GM15510 (cell line): ENCODE results near the gene SLC30A7.

Source experiments
- POLR2A ChIP-seq: IDR thresholded peaks from 3 replicates; pipeline ENCODE4 v1.6.1; 2011; ENCODE audit warnings: borderline replicate concordance; ENCODE audit not compliant: insufficient read length; ENCODE audit errors: extremely low read depth

The SLC30A7 gene

DNA sequence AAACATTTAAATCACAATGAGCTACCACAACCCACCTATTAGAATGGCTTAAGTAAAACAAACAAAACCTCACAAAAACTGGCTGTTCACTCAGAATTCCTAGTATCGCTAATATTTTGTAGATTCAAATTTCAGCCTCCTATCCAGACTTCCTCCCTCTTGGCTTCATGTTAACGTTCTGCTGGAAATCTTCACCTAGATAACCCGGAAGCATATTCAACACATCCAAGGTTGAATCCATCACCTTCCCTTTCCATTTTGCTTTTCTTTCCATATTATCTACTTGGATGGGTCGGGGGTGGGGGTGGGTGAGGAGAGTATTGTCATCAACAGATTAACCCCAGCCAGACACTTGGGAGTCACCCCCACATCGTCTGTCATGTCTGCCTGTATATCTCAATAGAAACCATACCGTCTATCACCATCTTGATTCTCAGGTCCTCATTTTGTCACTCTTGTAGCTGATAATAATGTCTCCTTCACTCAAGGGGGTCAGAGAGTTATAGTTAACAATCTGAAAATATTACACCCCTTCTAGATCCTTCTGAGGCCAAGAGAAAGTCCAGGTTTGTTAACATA is 131.4 kb downstream of the SLC30A7 start:
- TF ChIP-seq POLR2A, result no peak

DNA sequence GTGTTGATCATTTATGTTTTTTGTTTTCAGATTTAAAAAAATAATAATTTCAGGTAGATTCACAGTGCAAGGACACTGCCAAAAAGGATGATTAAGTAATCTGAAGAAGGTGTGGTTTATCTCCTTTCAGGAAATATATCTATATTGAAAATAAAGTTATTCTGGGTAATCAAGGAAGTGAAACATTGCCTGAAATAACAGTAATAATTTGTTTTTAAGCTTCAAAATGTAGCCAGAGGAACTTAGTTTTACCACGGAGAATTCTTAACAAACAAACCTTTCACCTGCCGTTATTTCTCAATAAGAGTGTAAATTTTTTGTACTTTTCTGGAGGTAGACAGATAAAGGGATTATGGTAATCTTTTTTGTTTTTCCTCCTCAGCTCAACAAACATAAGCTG is 132.6 kb downstream of the SLC30A7 start:
- no peak for TF ChIP-seq POLR2A

DNA sequence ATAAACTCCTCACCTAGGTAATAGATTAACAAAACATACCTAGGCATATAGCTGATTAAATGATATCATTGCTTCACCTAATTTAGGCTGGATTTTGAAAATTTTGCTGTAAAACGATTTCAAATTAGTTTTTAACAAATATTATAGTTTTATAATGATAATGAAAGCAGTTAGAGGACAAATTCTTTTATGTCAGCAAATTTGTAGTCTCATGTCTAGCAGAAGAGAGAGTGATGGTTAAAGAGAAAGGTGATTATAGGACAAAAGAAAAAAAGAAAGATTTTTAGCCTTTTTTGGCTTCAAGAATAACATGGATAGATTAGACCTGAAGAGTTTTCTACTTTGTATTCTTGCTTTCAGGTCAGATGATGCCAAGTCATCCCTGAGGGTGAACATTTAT is 133.3 kb downstream of the SLC30A7 start:
- no peak for TF ChIP-seq POLR2A

DNA sequence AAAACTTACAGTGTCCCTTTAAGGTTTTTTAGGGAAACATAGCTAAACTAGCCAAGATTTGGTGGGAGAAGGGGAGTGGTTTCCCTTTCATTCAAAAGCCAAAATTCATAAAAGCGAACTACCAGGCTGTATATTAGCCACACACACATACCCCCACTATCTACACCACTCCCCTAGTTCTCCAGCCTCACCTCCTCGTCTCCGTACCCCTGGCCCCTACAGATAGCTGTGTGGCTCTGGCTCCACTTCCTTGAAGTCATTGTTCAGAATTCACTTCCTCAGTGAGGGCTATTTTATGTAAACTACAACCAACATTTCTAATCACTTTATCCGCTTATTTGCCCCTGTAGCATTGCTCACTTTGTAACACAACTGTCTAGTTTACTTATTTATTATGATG is 135.0 kb downstream of the SLC30A7 start:
- no peak for TF ChIP-seq POLR2A
